Osteoblast (primary cell): ENCODE results near the gene FRMD3. TPM values are rescaled to one million over a fixed set of nuclear protein-coding genes. Genes with fewer than 3 reads are reported as not detected.

Experiments
- DNase-seq: peaks from one replicate; pipeline ENCODE4 v3.0.0; 2011; ENCODE audit warnings: low spot score, mixed read lengths; ENCODE audit not compliant: insufficient read length; ENCODE audit errors: missing footprints
- H2AFZ ChIP-seq: 2 replicates; pipeline ENCODE4 v1.6.0; 2011; ENCODE audit warnings: mild to moderate bottlenecking, low read length
- H3K27ac ChIP-seq: 2 replicates; pipeline ENCODE4 v1.5.1; 2011; ENCODE audit warnings: mild to moderate bottlenecking, low read depth, low read length, moderate library complexity
- H3K27me3 ChIP-seq: 2 replicates; pipeline ENCODE4 v1.6.0; 2012; ENCODE audit warnings: mild to moderate bottlenecking, control low read depth, inconsistent platforms, low read length, moderate library complexity; ENCODE audit not compliant: insufficient read depth
- H3K36me3 ChIP-seq: 2 replicates; pipeline ENCODE4 v1.5.1; 2011; ENCODE audit warnings: mild to moderate bottlenecking, low read length, control low read depth, moderate library complexity; ENCODE audit not compliant: insufficient read depth
- H3K4me1 ChIP-seq: 2 replicates; pipeline ENCODE4 v1.5.1; 2011; ENCODE audit warnings: mild to moderate bottlenecking, low read length, control low read depth, moderate library complexity; ENCODE audit not compliant: insufficient read depth
- H3K4me2 ChIP-seq: 2 replicates; pipeline ENCODE4 v1.6.0; 2011; ENCODE audit warnings: mild to moderate bottlenecking, low read length; ENCODE audit not compliant: insufficient read depth
- H3K4me3 ChIP-seq: fragments of 200-600 bp; sonication (generic); 3 replicates; pipeline ENCODE4 v1.5.1; 2012; ENCODE audit warnings: mild to moderate bottlenecking, low read length, inconsistent platforms; ENCODE audit not compliant: insufficient read depth
- H3K79me2 ChIP-seq: 2 replicates; pipeline ENCODE4 v1.6.0; 2012; ENCODE audit warnings: mild to moderate bottlenecking, low read length, control low read depth, inconsistent platforms; ENCODE audit not compliant: insufficient read depth
- H3K9me3 ChIP-seq: 2 replicates; pipeline ENCODE4 v1.5.1; 2011; ENCODE audit warnings: low read depth, low read length, control low read depth
- H4K20me1 ChIP-seq: 2 replicates; pipeline ENCODE4 v1.6.0; 2012; ENCODE audit warnings: mild to moderate bottlenecking, low read length, control low read depth; ENCODE audit not compliant: insufficient read depth
- CTCF ChIP-seq: IDR thresholded peaks from 2 replicates; pipeline ENCODE4 v1.5.1; 2011; ENCODE audit warnings: mild to moderate bottlenecking, low read depth, low read length, moderate library complexity; ENCODE audit errors: extremely low read depth
- total RNA-seq: library from RNA; depleted of rRNA; stranded (reverse); fragments of >200 nt; gene quantifications from 2 replicates; pipeline ENCODE4 v1.2.3, GENCODE V29; 2012

FRMD3 gene
- total RNA-seq, 1 donor, result 0.36 TPM

GRCh38 chr9:83281306-83282255 lies 256.6 kb downstream of the FRMD3 start:
- H4K20me1 ChIP-seq, result no peaks in the 10 kb centered on the region
- H3K79me2 ChIP-seq, result no peaks in the 10 kb centered on the region
- H3K4me2 ChIP-seq, result peak overlapping the region; percentile 44
- no peaks in the 10 kb centered on the region for H3K36me3 ChIP-seq
- no peak for TF ChIP-seq CTCF
- H3K27ac ChIP-seq, result no peak overlapping the region
- DNase-seq, result peak; percentile 58
- H3K4me3 ChIP-seq, result no peak overlapping the region
- H2AFZ ChIP-seq, result no peak overlapping the region
- H3K9me3 ChIP-seq, result no peaks in the 10 kb centered on the region
- peaks cover 11% of the 10 kb centered on the region for H3K4me1 ChIP-seq
- no peaks in the 10 kb centered on the region for H3K27me3 ChIP-seq

- no peak overlapping the region for H2AFZ ChIP-seq
- no peaks in the 10 kb centered on the region for H4K20me1 ChIP-seq
- no peak for TF ChIP-seq CTCF
- no peak overlapping the region for H3K4me2 ChIP-seq
- H3K27ac ChIP-seq, result no peak overlapping the region
- no peak for DNase-seq
- no peaks in the 10 kb centered on the region for H3K36me3 ChIP-seq
- no peak overlapping the region for H3K4me3 ChIP-seq
- no peaks in the 10 kb centered on the region for H3K79me2 ChIP-seq
- no peaks in the 10 kb centered on the region for H3K27me3 ChIP-seq
- peaks cover 11% of the 10 kb centered on the region for H3K4me1 ChIP-seq
- no peaks in the 10 kb centered on the region for H3K9me3 ChIP-seq
These were observed 257.4 kb downstream of the FRMD3 start for GRCh38 chr9:83280790-83281189.

GRCh38 chr9:83280268-83280667 lies 257.9 kb downstream of the FRMD3 start:
- Histone ChIP-seq H3K27me3 (no peaks in the 10 kb centered on the region), H3K27ac (no peak overlapping the region), H3K79me2 (no peaks in the 10 kb centered on the region), H3K4me1 (peaks cover 11% of the 10 kb centered on the region), H3K4me2 (no peak overlapping the region), H3K4me3 (no peak overlapping the region), H4K20me1 (no peaks in the 10 kb centered on the region), H3K9me3 (no peaks in the 10 kb centered on the region), H3K36me3 (no peaks in the 10 kb centered on the region), H2AFZ (no peak overlapping the region)
- DNase-seq, result no peak
- TF ChIP-seq CTCF, result no peak

DNA sequence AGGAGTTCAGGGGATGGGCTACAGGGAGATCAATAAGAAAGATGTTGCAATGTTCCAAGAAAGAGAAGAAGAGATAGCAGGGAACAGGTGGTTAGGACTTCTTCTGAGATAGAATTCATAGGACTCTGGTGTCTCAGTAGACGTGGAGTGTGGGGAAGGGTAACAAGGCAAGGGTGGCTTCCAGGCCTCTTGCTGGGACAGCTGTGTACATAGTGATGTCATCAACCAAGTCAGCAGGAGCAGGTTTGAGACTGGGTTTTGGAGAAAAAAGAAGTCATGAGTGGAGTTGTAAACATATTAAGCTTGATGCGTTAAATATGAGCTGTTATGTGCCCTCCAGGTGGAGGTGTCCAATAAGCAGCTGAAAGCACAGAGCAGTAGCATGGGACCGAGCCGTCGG lies 263.4 kb downstream of the FRMD3 start:
- Histone ChIP-seq H2AFZ (no peak overlapping the region), H3K27me3 (no peaks in the 10 kb centered on the region), H4K20me1 (no peaks in the 10 kb centered on the region), H3K27ac (no peak overlapping the region), H3K4me1 (no peaks in the 10 kb centered on the region), H3K79me2 (no peaks in the 10 kb centered on the region), H3K4me2 (no peak overlapping the region), H3K9me3 (no peaks in the 10 kb centered on the region), H3K4me3 (no peak overlapping the region), H3K36me3 (no peaks in the 10 kb centered on the region)
- TF ChIP-seq CTCF, result no peak
- no peak for DNase-seq
